Esophagus squamous epithelium (tissue), 4 donors: ENCODE results near the gene CCK.

Source experiments
- POLR2A ChIP-seq, 4 donors: fragments of 450-650 bp; IDR thresholded peaks; one replicate each; pipeline ENCODE4 v1.6.1; 2017; ENCODE audit warnings: antibody characterized with exemption in 4 of 4, mild to moderate bottlenecking in 4 of 4, moderate library complexity in 3 of 4
- TF ChIP-seq, protein P1 (sequence below), 6 experiments: fragments of 450-650 bp in 4 of 6; fragments of 200-600 bp in 2 of 6; sonication (generic) in 2 of 6; IDR thresholded peaks; one replicate each; pipeline ENCODE4 v1.5.1; 2016 to 2019; ENCODE audit warnings: antibody characterized with exemption in 6 of 6, mild to moderate bottlenecking in 4 of 6, moderate library complexity in 4 of 6

DNA sequence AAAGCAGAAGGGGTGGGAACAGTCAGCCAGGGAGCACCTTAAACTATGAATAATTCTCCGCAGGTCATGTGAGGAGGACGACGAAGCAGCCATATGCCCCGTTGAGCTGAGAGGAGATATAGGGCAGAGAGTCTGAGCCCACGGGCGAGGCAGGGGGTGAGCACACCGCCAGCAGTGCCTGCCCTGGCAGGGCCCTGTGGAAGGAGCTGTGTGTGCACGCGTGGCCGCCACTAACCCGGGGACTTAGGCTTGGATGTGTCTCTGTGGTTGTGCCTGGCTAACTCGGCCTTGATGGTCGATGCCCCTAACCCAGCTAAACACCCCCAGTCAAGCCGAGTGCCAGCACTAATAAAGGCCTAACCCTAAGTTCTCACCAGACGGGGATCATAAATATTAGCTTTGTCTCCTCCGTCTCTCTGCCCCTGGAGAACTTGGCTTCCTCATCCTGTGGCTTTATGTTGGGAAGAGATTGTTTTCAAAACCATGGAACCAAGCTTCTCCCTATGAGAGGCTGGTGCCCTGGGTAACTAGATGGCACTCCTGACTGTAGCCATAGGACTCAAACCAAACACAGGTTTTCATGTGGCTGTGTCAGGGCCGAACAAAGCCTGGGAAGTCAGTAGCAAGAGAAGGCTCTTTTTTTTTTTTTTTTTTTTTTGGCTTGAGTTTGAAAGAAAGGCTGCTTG lies 45.4 kb downstream of the CCK start:
- no peak for TF ChIP-seq POLR2A (IDR thresholded peaks at IDR 0.05)
- TF ChIP-seq, protein P1, sequence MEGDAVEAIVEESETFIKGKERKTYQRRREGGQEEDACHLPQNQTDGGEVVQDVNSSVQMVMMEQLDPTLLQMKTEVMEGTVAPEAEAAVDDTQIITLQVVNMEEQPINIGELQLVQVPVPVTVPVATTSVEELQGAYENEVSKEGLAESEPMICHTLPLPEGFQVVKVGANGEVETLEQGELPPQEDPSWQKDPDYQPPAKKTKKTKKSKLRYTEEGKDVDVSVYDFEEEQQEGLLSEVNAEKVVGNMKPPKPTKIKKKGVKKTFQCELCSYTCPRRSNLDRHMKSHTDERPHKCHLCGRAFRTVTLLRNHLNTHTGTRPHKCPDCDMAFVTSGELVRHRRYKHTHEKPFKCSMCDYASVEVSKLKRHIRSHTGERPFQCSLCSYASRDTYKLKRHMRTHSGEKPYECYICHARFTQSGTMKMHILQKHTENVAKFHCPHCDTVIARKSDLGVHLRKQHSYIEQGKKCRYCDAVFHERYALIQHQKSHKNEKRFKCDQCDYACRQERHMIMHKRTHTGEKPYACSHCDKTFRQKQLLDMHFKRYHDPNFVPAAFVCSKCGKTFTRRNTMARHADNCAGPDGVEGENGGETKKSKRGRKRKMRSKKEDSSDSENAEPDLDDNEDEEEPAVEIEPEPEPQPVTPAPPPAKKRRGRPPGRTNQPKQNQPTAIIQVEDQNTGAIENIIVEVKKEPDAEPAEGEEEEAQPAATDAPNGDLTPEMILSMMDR (IDR thresholded peaks at IDR 0.05) = no peak
